Stimulated activated CD4-positive, alpha-beta T cell treated with anti-CD3 and anti-CD28 coated beads, Interleukin-4, amount 100 ng/mL, for 48 hours (primary cell): ENCODE data around the gene KCNK5.

ENCODE experiments used
- DNase-seq, 2 donors: peaks; one replicate each; pipeline ENCODE4 v3.0.0-alpha.2; 2020; ENCODE audit warnings: low read depth in 2 of 2

Gene KCNK5

GRCh38 chr6:39243809-39244208 lies 14.5 kb upstream of the KCNK5 start:
- DNase-seq: no peak

- no peak for DNase-seq
Measured at GRCh38 chr6:39240155-39240757, 11.0 kb upstream of the KCNK5 start.

- no peak for DNase-seq
Measured at GRCh38 chr6:39239527-39240154, 10.4 kb upstream of the KCNK5 start.

GRCh38 chr6:39236742-39237141 lies 7.5 kb upstream of the KCNK5 start:
- DNase-seq: no peak

- no peak for DNase-seq
Measured at GRCh38 chr6:39233333-39233732, 4.1 kb upstream of the KCNK5 start.

GRCh38 chr6:39231521-39232243 lies 2.4 kb upstream of the KCNK5 start:
- DNase-seq: no peak

- no peak for DNase-seq
Measured at GRCh38 chr6:39230654-39231035, 1.4 kb upstream of the KCNK5 start.

- peak; percentile 37 to 60 for DNase-seq
Measured at GRCh38 chr6:39228111-39228971, 934 bp downstream of the KCNK5 start.

GRCh38 chr6:39227476-39227875 lies 1.8 kb downstream of the KCNK5 start:
- DNase-seq: no peak

- no peak for DNase-seq
Measured at GRCh38 chr6:39226639-39227329, 2.5 kb downstream of the KCNK5 start.

GRCh38 chr6:39225946-39226437 lies 3.3 kb downstream of the KCNK5 start:
- DNase-seq: peak; percentile 28 to 45

- DNase-seq: no peak
Measured at GRCh38 chr6:39225543-39225942, 3.7 kb downstream of the KCNK5 start.

GRCh38 chr6:39224523-39225182 lies 4.6 kb downstream of the KCNK5 start:
- DNase-seq: no peak

GRCh38 chr6:39224011-39224410 lies 5.3 kb downstream of the KCNK5 start:
- no peak for DNase-seq

- no peak for DNase-seq
Measured at GRCh38 chr6:39223555-39223954, 5.7 kb downstream of the KCNK5 start.

- no peak for DNase-seq
Measured at GRCh38 chr6:39223061-39223460, 6.2 kb downstream of the KCNK5 start.

GRCh38 chr6:39221779-39222641 lies 7.3 kb downstream of the KCNK5 start:
- DNase-seq: no peak

- DNase-seq: no peak
Measured at GRCh38 chr6:39221115-39221514, 8.2 kb downstream of the KCNK5 start.

- no peak for DNase-seq
Measured at GRCh38 chr6:39218868-39219567, 10.3 kb downstream of the KCNK5 start.
